Measurements from ENCODE around the gene FLAD1.

The FLAD1 gene

DNA sequence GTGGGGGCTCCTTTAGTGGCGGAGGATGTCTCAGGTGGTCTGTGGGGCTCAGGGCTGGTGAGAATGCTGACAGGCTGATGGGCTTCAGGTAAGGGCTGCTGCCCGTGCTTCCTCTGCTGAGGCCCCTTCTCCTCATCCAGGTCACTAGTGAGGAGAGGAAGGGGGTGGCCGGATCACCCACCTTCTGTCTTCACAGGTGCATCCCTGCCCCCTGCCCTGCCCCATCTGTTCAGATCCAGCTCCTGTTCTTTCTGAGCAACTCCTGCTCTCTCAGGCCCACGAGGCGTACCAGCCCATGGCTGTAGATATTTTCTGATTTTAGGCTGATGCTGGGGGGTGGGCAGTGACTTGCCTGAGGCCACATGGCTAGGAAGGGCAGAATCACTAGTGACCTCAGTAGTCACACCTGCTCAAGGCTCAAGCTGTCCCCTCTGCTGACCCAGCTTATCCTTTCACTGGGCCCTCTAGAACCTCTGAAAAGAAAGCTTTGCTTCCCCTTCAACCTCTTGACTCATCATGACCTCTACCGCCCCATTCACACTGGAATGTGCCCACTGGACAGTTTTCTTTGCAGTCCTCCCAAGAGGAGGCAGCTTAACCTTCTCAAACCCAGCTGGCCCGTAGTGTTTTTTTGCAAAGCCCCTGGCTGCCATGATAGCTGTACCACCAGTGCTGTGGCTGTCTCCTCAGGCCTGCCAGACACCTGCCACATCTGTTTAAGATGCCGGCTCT is 35.6 kb downstream of the FLAD1 start:
- no peak for DNase-seq

DNA sequence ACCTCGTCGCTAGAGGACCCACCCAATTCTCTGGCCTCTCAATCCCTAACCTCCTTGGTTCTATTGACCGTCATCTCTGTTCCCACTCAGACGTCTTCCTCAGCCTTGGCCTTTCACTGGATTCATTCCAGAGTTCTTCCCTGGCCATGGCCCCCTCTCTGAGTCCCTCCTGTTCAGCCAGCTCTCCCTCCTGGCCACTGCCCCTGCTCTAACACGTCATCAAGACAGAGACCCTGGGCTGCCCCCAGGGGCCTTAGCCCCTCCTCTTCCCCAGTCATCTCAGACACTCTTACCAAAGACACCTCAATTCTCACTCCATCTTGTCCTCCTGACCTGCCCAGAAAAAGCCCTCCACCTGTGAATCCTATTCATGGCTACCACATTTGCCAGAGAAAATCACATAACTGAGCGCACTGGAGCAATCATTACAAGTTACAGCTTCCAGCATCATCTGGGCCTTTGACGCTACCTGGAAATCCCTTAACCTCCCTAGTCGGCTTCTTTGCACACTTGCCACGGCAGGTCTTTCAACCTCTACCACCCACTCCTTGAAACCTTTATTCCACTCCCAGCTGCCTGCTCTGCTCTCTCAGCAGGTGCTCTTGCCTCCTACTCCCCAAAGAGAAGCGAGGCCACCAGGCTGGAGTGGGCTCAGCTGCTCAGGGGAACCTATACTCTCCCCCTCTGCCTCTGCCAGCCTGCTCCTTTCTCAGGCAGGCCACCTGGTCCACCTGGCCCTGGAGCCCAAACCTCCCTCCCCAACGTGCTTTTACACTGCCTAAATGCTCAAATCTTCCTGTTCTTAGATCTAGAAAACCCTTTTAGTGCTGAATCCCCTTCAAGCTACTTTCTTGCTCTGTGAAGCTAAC is 36.5 kb downstream of the FLAD1 start:
- DNase-seq = no peak

DNA sequence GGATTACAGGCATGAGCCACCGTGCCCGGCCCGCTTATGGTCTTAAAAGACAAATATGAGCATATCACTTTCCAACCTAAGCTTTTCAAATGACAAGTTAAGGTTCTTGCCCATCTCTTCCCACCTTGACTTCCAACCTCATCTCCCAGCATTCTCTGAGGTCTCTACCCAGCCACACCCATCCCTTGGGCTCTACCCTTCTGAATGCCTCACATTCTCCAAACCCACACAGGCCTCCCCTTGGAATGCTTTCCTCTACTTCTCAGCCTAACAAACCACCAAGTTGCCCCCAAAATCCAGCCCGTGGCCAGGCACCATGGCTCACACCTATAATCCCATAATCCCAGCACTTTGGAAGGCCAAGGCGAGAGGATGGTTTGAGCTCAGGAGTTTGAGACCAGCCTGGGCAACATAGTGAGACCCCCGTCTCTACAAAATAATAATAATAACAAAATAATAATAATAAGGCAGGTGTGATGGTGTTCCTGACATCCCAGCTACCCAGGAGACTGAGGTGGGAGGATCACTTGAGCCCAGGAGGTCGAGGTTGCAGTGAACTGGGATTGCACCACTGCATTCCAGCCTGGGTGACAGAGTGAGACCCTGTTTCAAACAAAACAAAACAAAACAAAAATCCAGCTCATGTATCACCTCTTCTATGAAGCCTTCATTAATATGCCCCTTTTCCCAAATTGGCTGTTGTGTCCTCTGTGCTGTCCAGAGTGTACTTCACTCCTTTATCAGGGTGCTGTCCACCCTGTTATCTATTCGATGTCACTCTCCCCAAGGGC is 39.2 kb downstream of the FLAD1 start:
- no peak for DNase-seq

DNA sequence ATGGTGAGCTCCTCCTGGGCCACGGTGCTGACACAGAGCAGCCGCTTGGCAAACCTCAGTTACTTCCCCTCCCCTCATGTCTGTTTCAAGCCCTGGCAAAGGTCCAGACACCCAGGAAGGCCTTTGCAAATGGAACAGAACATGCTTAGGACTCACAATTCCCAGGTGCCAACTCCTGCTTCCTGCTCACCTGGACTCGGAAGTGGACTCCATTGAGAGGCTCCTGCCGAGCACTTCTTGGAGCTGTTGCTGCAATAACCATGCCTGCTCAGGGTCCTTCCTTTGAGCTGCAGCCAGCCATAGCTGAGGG is 39.7 kb downstream of the FLAD1 start:
- DNase-seq = no peak

DNA sequence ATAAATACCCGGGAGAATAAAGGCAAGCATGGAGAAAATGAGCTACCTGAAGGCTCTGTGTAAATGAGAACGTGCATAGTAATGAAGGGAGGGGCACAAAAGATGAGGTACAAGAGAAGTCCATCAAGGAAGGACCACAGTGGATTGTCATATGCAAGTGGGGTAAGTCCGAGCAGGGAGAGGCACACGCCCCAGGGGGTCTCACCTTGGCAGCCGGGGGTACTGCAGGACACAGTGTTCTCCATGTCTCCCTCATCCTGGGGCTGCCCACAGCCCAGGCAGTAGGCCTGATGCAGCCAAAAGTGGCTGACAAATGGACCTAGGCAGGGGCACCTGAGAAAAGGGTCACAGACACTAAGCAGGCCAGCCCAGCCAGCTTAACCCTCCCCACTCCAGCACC is 40.5 kb downstream of the FLAD1 start:
- DNase-seq = no peak

DNA sequence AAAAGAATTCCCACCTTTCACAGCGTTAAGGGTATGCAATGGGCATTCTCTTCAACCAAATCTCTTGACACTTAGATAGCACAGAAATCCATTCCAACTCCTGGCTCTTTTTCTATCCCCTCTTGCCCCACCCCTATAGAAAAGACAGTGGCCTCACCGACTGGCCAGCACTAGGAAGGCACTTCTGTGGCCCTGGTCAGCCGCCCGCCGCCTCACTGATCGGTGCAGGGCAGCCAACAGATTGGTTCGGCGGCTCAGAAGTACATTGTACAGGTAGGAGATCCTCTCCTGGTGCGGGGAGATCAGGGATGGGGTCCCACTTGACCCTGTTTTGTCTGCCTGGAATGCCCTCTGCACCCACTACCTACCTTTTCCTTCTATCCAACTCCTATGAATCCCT is 41.2 kb downstream of the FLAD1 start:
- no peak for DNase-seq

DNA sequence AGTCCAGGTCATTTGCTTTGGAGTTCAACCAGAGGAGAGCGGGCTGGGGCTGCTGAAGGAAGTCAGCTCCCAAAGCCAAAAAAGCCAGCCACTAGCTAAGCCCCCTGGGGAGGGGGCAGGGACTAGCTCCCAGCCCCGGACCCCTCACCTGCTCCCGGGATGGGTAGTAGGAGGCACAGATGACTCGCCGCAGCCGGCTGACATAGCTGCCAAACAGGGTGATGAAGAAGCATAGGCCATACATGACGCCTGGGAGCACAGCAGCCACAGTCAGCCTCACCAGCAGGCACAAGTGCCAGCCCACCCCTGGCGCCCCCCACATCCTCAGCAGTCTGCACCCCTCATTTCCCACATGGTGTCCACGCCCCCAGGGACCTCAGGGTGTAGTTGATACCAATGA is 43.0 kb downstream of the FLAD1 start:
- no peak for DNase-seq

DNA sequence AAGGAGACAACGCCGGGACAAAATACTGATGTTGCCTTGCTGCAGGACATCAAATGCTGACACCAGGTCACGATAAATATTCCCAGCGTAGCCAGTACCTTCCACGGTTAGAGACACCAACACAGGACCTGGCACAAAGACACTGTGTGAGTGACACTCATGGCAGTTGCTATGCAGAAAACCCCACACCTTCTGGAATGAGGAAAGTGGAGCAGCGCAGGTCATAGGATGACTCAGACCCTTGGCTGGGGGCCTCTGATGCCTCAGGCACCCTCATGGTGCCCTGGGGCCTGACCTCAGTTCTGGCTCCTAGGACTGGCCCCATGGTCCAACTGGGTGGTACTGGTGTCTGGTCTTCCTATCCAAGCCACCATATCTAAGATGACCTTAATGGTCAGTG is 43.4 kb downstream of the FLAD1 start:
- no peak for DNase-seq

DNA sequence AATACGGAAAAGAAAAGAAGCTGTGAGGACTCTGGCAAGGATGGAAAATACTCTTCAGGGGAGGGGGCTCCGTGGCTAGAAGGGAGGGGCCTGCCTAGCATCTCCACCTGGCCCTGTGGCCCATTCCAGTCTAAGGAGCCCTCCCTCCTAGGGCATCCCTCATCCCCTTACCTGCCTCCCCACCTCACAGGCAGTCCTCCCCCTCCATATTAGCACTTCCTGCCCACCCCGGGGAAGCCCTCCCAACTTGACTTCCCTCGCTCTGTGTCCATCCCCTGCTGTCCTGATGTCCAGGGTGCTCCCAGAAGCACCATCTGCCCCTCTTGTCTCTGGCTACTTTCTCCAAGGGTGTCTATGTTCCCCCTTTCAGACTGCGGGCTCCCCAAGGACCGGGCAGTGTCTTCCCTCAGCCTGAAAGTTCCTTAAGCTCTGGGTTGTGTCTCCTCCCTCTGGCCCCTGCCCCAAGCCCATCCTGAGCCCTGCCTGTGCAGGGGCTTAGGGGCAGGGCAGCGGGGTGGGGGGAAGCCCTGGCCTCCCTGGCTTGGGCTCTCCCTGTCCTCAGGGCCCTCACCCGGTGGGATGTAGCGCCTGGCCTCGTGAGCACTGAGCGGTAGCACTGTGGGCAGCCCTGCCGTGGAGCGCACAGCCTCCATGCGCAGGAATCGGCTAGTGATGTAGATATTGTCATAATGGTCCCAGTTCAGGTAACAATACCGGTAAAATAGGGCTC is 46.5 kb downstream of the FLAD1 start:
- no peak for DNase-seq

DNA sequence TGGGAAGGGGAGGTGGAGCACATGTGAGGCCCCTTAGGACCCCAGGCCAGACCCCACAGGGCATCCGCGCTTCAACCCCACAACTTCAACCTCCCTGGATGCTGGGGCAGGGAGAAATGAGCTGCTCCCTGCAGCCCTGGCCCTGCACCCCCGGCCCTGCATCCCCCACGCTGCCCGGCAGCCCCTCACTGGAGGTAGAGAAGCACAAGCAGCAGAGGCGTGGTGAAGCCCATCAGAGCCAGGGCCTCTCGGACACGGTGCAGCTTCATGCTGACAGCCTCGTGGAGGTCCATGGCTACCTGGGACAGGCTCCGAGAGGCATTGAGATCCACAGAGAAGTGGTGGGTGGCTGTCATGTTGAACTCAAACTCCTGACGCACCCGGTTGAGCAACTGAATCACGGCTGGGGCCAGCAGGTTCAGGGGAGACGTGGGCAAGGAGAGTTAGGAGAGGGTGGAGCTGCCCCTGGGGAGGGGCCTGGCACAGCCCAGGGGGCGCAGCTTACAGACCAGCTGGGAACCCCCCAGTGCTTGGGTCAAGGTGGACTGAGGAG is 47.2 kb downstream of the FLAD1 start:
- DNase-seq = no peak

DNA sequence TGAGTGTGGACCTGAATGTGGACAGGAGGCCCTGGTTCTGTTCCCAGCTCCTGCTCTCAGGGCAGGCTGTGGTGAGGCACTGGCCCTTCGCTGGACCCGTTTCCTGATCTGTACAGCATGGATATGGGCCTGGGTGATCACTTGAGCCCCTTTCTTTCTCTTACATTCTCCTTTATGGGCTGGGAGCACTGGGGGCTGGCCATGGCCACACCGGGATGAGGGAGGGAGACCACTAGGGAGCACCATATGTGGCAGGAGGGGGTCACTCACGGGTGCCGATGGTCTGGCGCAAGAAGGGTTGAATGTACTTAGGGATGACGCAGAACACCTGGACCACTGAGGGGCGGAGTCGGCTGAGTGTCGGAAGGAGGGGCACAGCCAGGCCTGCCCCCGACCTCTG is 47.8 kb downstream of the FLAD1 start:
- no peak for DNase-seq

DNA sequence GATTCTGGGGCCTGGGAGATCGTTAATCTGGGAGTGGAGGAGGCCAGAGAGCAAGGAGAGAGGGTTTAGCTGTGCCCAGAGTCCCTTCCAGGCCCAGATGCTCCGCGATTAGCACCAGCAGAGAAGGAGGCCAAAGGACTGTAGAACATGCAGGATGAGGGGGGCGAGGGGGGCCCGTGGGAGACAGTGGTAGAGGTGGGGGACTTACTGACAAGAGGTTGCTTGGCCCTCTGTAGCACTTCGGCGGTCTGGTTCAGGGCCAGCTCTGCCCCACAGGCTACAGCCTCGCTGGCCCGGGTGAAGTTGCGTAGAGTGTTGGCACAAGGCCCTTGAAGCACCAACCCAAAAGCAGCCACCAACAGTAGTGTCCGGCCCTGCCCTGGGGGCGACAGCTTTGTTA is 49.7 kb downstream of the FLAD1 start:
- no peak for DNase-seq

DNA sequence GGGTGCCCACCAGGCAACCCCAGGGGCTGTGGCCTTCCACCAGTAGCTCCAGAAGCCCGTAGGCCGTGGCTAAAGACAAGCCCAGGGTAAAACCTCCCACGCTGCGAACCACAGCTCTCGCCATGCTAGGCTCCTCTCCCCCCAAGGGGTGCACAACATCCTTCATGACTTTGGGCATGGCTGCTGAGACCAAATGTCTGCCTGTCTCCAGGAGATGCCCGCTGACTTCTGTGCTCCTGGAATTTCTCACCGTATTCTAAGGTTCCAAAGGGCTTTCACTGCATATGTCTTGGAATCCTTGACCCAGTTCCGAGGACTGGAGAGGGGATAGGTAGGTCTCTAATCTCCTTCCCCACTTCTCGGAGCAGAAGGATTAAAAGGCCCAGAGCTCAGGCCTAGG is 50.4 kb downstream of the FLAD1 start, which contains the start of the genes DCST1 and DCST2:
Gene DCST1, plus strand, starts transcription at position 301 of the 400 bp plus-strand sequence. CDS start 213 bp downstream, outside the sequence.
Gene DCST2, minus strand, starts transcription at position 258 of the 400 bp plus-strand sequence. Its CDS starts 80 bp downstream, at position 178.
- DNase-seq = no peak

DNA sequence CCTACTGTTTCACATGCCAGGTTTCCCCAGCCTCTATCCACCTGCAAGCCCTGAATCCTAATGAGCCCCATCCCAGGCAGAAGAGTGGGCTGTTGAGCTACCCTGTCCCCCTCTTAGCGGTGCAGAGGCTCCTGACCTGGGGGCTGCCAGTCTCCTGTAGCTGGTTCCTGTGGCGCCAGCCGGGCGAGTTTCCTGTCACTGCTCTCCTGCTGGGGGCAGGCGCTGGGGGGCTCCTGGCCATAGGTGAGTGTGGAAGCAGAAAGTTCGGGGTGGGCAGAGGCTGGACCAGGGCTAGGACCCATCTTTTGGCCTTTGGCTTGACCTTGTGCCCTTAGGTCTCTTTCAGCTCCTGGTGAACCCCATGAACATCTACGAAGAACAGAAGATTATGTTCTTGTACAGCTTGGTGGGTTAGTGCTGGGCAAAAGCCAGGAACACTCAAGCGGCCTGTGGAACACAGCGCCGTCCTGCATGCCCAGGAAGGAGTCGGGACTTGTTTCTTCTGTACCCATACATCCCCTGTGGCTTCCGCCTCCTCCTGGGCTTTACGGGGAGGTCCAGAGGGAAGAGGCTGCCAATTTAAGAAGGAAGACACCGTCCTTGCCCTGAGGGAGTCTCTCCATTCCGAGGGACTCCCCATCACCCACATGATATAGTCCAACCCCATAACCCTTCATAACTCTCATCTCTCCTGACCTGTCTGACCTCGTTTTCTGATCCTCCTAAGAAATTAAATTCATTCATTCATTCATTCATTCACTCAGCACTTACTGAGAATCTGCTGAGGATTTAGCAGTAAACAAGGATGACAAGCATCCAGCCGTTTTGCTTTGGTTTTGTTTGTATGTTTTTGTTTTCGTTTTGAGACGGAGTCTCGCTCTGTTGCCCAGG is 51.4 kb downstream of the FLAD1 start:
- no peak for DNase-seq

DNA sequence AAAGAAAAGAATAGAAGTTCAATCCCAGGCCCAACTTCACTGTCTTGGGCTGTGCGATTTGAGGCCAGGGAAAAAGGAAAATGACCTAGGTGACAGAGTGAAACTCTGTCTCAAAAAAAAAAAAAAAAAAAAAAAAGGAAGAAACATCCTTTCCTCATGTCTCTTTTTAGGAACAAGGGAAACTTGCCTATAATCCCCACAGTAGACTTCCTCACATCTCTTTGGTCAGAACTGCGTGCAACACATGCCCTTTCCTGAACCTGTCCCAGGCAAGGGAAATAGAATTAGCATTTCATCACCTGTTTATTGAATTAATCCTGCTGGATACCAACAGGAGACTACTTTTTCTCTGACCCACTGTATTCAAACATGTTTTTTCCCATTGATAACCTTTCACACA is 52.8 kb downstream of the FLAD1 start:
- DNase-seq = no peak

DNA sequence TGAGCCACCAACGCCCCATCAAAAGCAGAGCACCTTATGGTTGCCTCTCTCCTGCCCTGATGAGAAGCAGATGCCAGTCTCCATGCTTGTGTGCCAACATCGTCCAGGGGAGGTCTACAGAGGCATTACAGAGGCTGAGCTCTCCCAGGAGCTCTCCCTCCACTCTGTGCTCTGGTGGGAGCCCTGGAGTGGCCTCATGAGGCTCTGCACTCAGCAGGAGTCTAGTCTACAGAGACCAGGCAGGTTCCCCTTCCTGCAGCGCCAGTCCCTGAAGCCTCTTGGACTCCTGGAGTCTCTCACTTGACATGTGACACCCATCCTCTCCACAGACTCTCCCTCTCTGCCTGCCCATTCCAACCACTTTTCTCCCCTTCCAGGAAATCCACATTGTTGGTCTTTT is 53.9 kb downstream of the FLAD1 start:
- DNase-seq = no peak

DNA sequence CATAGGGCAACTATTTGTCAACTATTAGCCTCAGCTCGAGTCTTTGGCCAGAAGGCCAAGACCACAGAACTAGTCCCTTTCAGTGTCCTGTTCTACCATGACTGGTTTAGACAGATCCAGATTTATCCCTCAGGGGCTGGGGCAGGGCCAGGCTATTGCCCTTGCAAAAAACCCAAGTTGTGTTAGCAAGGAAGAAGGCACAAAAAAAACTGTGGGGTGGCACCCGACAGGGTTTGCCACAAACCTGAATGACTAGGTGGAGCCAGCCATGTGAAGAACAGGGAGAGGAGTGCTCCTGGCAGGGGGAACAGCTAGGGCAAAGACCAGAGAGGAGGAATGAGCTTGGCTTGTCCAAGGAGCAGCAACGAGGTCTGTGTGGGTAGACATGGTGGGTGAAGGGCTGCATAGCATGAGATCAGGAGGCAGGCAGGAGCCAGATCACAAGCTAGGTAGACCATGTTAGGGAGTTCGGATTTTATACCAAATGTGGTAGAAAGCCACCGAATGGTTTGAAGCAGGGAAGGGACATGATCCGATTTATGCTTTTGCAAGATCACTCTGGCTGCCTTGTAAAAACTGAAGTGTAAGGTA is 54.8 kb downstream of the FLAD1 start:
- DNase-seq = no peak

DNA sequence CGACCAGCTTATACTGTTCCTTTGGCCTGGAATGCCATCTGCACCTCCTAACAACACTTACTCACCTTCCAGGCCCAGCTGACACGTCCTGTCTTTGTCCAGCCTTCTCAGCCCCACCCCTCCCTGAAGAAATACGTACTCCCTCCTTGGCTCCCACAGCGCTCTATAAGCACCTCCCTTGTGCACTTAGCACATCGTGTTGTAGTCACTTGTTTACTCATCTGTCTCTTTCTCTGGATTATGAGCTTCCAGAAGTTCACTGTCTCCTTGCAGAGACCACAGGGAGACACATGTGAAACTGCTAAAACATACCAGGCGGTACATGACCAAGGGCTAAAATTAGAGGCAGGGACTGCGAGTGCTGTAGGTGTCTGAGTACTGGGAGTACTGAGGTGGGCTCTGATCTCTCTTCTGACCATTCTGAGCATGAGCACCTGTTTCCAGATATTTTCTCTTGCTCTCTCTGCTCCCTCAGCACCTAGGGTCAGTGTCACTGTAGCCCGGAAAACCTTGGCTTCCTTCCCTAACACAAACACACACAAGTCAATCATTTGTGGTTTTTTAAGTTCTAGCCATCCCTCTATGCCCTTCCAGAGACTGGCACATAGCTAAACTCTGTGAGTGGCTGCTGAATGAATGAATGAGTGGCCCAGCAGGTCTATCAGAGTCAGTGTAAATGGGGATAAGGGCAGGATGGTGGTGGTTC is 55.6 kb downstream of the FLAD1 start:
- DNase-seq = no peak

DNA sequence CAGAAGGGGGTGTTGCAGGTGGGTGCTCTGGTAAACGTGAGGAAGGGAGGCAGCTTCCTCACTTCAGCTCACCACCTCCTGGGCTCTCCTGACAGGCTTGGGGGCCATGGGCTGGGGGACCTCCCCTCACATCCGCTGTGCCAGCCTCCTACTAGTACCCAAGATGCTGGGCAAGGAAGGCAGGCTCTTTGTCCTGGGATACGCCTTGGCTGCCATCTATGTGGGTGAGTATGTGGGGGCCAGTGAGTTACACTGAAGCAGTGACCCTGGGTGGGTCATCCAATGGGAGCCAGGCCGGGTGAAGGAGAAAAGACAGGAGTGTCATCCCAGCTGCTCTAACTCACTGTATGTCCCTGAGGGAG is 56.1 kb downstream of the FLAD1 start:
- DNase-seq = no peak

DNA sequence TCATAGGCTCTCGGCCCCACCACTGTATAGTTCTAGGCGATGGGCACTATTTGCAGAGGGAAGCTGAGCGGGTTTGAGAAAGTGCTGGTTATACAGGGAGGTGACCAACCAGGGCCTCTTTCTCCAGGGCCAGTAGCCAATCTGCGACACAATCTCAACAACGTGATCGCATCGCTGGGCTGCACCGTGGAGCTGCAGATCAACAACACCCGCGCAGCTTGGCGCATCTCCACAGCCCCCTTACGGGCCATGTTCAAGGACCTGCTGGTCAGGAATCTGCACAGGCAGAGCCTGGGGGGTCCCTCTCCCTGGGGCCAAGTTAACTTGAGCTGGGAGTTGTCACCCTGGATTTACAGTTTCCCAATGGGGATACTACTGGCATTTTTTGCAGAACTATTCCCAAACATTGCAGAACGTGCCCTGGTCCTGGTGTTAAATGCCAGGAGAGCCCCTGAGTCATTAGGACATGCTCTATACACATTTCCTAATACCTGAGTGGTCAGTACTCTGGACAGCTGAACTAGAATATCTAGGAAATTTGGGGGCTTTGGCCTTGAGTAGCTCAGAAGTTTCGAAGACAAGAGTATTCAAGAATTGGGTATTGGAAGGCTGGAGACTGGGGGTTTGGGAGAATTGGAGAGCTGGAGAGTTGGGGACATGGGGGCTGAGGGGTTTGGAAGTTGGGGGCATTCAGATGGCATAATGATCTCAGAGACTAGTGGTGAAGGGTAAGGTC is 57.4 kb downstream of the FLAD1 start:
- DNase-seq = no peak

All from CD4-positive, alpha-beta T cell treated with Interleukin-1 beta for 1 hour (primary cell).